ENCODE measurements around the gene MVD. TPM values are rescaled to one million over a fixed set of nuclear protein-coding genes. Genes with fewer than 3 reads are reported as not detected.

MVD gene
- total and polyA plus RNA-seq, 2 of the 13 experiments (the other 11 are each of a cell fraction or from before 2014, with no cell fraction given): 28.1 to 187 TPM

DNA sequence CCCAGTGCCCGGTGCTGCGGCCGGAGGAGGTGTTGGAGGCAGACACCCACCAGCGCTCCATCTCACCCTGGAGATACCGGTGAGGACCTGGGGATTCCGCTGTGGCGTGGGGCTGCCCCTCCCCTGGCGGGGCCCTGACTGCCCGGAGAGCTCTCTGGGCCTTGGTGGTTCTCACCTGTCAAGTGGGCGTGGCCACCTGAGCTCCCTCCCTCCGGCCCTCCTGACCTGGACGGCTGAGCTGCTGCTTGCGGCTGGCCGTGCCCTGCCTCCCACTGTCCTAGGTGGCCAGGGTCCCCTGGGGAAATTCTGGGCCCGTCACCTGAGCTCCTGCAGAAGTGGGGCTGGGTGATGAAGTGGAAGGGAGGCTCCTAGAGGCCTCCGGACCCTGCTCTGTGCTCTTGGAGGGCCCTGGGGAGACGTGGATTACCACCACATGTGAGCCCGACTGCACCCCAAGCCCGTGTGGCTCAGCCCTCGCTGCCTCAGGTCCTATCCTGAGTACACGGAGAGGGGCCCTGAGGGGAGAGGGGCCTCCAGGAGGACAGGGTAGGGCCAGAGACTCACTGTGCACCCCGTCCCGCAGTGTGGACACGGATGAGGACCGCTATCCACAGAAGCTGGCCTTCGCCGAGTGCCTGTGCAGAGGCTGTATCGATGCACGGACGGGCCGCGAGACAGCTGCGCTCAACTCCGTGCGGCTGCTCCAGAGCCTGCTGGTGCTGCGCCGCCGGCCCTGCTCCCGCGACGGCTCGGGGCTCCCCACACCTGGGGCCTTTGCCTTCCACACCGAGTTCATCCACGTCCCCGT, 23.5 kb downstream of the MVD start (continued):
- TF ChIP-seq, protein P1, sequence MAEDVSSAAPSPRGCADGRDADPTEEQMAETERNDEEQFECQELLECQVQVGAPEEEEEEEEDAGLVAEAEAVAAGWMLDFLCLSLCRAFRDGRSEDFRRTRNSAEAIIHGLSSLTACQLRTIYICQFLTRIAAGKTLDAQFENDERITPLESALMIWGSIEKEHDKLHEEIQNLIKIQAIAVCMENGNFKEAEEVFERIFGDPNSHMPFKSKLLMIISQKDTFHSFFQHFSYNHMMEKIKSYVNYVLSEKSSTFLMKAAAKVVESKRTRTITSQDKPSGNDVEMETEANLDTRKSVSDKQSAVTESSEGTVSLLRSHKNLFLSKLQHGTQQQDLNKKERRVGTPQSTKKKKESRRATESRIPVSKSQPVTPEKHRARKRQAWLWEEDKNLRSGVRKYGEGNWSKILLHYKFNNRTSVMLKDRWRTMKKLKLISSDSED (CRISPR knock-in tag; IDR thresholded peaks at IDR 0.05): no peak
- TF ChIP-seq ZNF589 (CRISPR knock-in tag; conservative IDR thresholded peaks at IDR 0.05): no peak
- TF ChIP-seq, protein P2, sequence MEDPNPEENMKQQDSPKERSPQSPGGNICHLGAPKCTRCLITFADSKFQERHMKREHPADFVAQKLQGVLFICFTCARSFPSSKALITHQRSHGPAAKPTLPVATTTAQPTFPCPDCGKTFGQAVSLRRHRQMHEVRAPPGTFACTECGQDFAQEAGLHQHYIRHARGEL (CRISPR knock-in tag; IDR thresholded peaks at IDR 0.05): peak; percentile 20; the same call in 1 of the 2 replicates
- TF ChIP-seq, protein P3, sequence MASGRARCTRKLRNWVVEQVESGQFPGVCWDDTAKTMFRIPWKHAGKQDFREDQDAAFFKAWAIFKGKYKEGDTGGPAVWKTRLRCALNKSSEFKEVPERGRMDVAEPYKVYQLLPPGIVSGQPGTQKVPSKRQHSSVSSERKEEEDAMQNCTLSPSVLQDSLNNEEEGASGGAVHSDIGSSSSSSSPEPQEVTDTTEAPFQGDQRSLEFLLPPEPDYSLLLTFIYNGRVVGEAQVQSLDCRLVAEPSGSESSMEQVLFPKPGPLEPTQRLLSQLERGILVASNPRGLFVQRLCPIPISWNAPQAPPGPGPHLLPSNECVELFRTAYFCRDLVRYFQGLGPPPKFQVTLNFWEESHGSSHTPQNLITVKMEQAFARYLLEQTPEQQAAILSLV (CRISPR knock-in tag; IDR thresholded peaks at IDR 0.05; ENCODE audit: borderline replicate concordance): peak; percentile 62; the same call in 1 of the 2 replicates
- TF ChIP-seq, protein P4, sequence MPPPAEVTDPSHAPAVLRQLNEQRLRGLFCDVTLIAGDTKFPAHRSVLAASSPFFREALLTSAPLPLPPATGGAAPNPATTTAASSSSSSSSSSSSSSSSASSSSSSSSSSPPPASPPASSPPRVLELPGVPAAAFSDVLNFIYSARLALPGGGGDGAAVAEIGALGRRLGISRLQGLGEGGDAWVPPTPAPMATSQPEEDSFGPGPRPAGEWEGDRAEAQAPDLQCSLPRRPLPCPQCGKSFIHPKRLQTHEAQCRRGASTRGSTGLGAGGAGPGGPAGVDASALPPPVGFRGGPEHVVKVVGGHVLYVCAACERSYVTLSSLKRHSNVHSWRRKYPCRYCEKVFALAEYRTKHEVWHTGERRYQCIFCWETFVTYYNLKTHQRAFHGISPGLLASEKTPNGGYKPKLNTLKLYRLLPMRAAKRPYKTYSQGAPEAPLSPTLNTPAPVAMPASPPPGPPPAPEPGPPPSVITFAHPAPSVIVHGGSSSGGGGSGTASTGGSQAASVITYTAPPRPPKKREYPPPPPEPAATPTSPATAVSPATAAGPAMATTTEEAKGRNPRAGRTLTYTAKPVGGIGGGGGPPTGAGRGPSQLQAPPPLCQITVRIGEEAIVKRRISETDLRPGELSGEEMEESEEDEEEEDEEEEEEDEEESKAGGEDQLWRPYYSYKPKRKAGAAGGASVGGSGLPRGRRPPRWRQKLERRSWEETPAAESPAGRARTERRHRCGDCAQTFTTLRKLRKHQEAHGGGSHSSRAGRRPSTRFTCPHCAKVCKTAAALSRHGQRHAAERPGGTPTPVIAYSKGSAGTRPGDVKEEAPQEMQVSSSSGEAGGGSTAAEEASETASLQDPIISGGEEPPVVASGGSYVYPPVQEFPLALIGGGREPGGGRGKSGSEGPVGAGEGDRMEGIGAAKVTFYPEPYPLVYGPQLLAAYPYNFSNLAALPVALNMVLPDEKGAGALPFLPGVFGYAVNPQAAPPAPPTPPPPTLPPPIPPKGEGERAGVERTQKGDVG (CRISPR knock-in tag; IDR thresholded peaks at IDR 0.05; ENCODE audit: borderline replicate concordance): 0 out of 2 replicates have a peak, but pooled peaks have one; percentile 20
- TF ChIP-seq, protein P5, sequence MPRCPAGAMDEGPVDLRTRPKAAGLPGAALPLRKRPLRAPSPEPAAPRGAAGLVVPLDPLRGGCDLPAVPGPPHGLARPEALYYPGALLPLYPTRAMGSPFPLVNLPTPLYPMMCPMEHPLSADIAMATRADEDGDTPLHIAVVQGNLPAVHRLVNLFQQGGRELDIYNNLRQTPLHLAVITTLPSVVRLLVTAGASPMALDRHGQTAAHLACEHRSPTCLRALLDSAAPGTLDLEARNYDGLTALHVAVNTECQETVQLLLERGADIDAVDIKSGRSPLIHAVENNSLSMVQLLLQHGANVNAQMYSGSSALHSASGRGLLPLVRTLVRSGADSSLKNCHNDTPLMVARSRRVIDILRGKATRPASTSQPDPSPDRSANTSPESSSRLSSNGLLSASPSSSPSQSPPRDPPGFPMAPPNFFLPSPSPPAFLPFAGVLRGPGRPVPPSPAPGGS (CRISPR knock-in tag; IDR thresholded peaks at IDR 0.05): no peak
- TF ChIP-seq, protein P6, sequence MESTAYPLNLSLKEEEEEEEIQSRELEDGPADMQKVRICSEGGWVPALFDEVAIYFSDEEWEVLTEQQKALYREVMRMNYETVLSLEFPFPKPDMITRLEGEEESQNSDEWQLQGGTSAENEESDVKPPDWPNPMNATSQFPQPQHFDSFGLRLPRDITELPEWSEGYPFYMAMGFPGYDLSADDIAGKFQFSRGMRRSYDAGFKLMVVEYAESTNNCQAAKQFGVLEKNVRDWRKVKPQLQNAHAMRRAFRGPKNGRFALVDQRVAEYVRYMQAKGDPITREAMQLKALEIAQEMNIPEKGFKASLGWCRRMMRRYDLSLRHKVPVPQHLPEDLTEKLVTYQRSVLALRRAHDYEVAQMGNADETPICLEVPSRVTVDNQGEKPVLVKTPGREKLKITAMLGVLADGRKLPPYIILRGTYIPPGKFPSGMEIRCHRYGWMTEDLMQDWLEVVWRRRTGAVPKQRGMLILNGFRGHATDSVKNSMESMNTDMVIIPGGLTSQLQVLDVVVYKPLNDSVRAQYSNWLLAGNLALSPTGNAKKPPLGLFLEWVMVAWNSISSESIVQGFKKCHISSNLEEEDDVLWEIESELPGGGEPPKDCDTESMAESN (CRISPR knock-in tag; conservative IDR thresholded peaks at IDR 0.05): peak; percentile 43; the same call in 1 of the 2 replicates
- TF ChIP-seq RAD21 (CRISPR knock-in tag; IDR thresholded peaks at IDR 0.05): peak; percentile 18; the same call in 1 of the 2 replicates
- TF ChIP-seq, protein P7, sequence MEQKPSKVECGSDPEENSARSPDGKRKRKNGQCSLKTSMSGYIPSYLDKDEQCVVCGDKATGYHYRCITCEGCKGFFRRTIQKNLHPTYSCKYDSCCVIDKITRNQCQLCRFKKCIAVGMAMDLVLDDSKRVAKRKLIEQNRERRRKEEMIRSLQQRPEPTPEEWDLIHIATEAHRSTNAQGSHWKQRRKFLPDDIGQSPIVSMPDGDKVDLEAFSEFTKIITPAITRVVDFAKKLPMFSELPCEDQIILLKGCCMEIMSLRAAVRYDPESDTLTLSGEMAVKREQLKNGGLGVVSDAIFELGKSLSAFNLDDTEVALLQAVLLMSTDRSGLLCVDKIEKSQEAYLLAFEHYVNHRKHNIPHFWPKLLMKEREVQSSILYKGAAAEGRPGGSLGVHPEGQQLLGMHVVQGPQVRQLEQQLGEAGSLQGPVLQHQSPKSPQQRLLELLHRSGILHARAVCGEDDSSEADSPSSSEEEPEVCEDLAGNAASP (CRISPR knock-in tag; IDR thresholded peaks at IDR 0.05; ENCODE audit: borderline replicate concordance): no peak
- TF ChIP-seq THYN1 (CRISPR knock-in tag; IDR thresholded peaks at IDR 0.05; ENCODE audit: borderline replicate concordance, low read depth): no peak

Data from HepG2 (cell line).